ENCODE results near the gene DISP1.

Gene DISP1

DNA sequence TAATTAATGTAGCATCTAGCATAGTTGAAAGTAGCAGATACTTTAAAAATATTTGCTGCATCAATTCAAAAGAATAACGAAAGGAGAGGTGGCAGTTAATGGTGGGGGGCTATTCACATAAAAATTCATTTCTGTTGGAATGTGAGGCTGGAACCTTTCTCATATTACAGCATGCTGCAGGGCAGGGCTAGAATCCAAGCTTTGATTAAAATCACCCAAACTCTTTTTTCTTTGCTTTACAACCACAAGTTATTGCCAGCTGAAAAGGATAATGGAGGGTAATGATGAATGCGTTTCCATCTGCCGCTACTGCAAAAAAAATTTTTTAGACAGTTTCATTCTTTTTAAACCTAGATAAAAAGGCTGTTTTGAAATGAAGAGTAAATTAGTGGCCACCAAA lies 9.8 kb downstream of the DISP1 start:
- H3K4me1 ChIP-seq (ENCODE audit: insufficient read depth, poor library complexity, severe bottlenecking) = no peaks in the 10 kb centered on the region
- no peak for TF ChIP-seq CTCF (IDR thresholded peaks at IDR 0.05; ENCODE audit: poor library complexity, severe bottlenecking)

GRCh38 chr1:222828939-222829338 lies 14.1 kb downstream of the DISP1 start:
- DNase-seq (ENCODE audit: low spot score) = no peak
- H3K4me1 ChIP-seq (ENCODE audit: insufficient read depth, poor library complexity, severe bottlenecking) = no peaks in the 10 kb centered on the region
- no peak overlapping the region for H3K27ac ChIP-seq (ENCODE audit: poor library complexity, severe bottlenecking)
- peak; percentile 28 for TF ChIP-seq CTCF (IDR thresholded peaks at IDR 0.05; ENCODE audit: poor library complexity, severe bottlenecking)
- no peak for ATAC-seq (ENCODE audit: low read depth)
- H3K9me3 ChIP-seq (ENCODE audit: severe bottlenecking) = no peaks in the 10 kb centered on the region
- no peak overlapping the region for H3K4me3 ChIP-seq (ENCODE audit: severe bottlenecking)
- H3K36me3 ChIP-seq (ENCODE audit: low read depth) = no peaks in the 10 kb centered on the region
- no peaks in the 10 kb centered on the region for H3K27me3 ChIP-seq (ENCODE audit: insufficient read depth, poor library complexity, severe bottlenecking)

More for the DNA sequence above, 9.8 kb downstream of the DISP1 start:
- no peak for DNase-seq (ENCODE audit: low spot score)
- Histone ChIP-seq H3K27me3 (ENCODE audit: insufficient read depth, poor library complexity, severe bottlenecking) (no peaks in the 10 kb centered on the region), H3K36me3 (ENCODE audit: low read depth) (no peaks in the 10 kb centered on the region), H3K4me3 (ENCODE audit: severe bottlenecking) (no peak overlapping the region), H3K27ac (ENCODE audit: poor library complexity, severe bottlenecking) (no peak overlapping the region), H3K9me3 (ENCODE audit: severe bottlenecking) (no peaks in the 10 kb centered on the region)
- ATAC-seq (ENCODE audit: low read depth) = no peak

DNA sequence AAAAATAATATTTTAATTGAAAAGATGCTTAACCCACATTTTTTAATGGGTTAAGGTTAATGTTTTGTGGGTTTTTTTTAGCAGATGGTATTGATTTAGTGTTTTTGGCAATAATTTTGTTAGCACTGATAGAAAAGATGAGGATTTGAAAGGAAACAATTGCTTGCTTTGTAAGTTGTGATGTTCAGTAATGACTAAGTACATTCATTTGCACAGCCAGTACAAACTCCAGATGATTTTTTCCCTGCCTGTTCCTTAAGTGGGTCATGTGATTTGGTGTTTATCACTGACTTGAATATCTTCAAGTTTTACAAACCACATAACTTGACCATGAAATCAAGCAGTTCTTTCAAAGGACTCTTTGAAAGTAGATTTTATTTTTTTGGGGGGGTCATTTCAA lies 15.0 kb downstream of the DISP1 start:
- Histone ChIP-seq H3K27me3 (ENCODE audit: insufficient read depth, poor library complexity, severe bottlenecking) (no peaks in the 10 kb centered on the region), H3K27ac (ENCODE audit: poor library complexity, severe bottlenecking) (no peak overlapping the region), H3K36me3 (ENCODE audit: low read depth) (no peaks in the 10 kb centered on the region), H3K9me3 (ENCODE audit: severe bottlenecking) (no peaks in the 10 kb centered on the region), H3K4me3 (ENCODE audit: severe bottlenecking) (no peak overlapping the region), H3K4me1 (ENCODE audit: insufficient read depth, poor library complexity, severe bottlenecking) (no peaks in the 10 kb centered on the region)
- DNase-seq (ENCODE audit: low spot score) (no peak), ATAC-seq (ENCODE audit: low read depth) (no peak)
- TF ChIP-seq CTCF (IDR thresholded peaks at IDR 0.05; ENCODE audit: poor library complexity, severe bottlenecking) = no peak

GRCh38 chr1:222833356-222833876 lies 18.6 kb downstream of the DISP1 start:
- Histone ChIP-seq H3K27ac (ENCODE audit: poor library complexity, severe bottlenecking) (no peak overlapping the region), H3K4me3 (ENCODE audit: severe bottlenecking) (no peak overlapping the region), H3K36me3 (ENCODE audit: low read depth) (no peaks in the 10 kb centered on the region), H3K9me3 (ENCODE audit: severe bottlenecking) (no peaks in the 10 kb centered on the region), H3K27me3 (ENCODE audit: insufficient read depth, poor library complexity, severe bottlenecking) (no peaks in the 10 kb centered on the region), H3K4me1 (ENCODE audit: insufficient read depth, poor library complexity, severe bottlenecking) (no peaks in the 10 kb centered on the region)
- DNase-seq (ENCODE audit: low spot score) (no peak), ATAC-seq (ENCODE audit: low read depth) (no peak)
- TF ChIP-seq CTCF (IDR thresholded peaks at IDR 0.05; ENCODE audit: poor library complexity, severe bottlenecking) = no peak

DNA sequence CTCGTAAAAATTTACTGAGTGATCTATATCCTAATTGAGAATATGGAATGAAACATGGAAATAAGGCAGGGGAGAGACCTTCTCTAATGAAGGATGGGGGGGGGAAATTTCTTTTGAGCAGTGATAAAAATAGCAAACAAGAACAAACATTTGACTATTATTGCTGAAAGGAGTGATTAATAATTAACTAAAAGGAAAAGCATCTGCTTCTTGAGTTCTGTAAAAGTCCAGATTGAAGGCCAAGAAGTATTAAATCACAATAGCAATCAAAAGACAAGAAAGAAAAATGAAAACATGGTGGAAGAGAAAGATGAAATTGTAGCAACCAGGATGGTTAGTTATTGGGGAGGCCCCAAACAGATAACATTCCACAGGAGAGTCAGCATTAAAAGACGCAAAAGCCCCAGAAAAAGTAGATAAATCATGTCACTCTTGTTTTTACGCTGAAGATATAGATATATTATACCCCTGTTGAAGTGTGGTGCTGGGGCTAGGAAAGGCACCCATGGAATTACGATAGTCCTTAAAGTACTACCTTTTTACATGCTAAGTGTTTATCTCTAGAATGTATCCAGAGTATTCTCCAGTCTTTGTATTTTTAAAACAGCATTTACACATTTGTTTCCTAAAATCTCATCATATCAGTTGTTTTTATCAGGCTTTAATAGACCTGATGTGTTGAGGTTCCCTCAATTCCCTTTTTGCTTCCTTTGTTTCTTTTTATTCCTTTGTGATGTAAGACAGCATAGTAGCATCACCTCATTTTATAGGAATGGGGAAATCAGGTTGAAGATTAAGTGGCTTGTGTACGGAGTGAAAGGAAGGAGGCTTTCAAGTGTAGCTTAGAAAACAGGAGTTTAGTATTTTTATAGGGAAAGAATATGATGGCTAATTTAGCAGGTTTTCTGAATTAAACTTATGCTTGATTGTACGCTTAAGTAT lies 28.9 kb downstream of the DISP1 start:
- Histone ChIP-seq H3K27me3 (ENCODE audit: insufficient read depth, poor library complexity, severe bottlenecking) (no peaks in the 10 kb centered on the region), H3K27ac (ENCODE audit: poor library complexity, severe bottlenecking) (no peak overlapping the region), H3K9me3 (ENCODE audit: severe bottlenecking) (no peaks in the 10 kb centered on the region), H3K36me3 (ENCODE audit: low read depth) (no peaks in the 10 kb centered on the region), H3K4me1 (ENCODE audit: insufficient read depth, poor library complexity, severe bottlenecking) (no peaks in the 10 kb centered on the region), H3K4me3 (ENCODE audit: severe bottlenecking) (no peak overlapping the region)
- ATAC-seq (ENCODE audit: low read depth) (no peak), DNase-seq (ENCODE audit: low spot score) (no peak)
- no peak for TF ChIP-seq CTCF (IDR thresholded peaks at IDR 0.05; ENCODE audit: poor library complexity, severe bottlenecking)
